ENCODE results near the gene MTFMT. TPM values are rescaled to one million over a fixed set of nuclear protein-coding genes. Genes with fewer than 3 reads are reported as not detected.

MTFMT gene
- total and polyA plus RNA-seq, 2 of the 4 experiments (the other 2 are of a cell fraction) = 8.9 to 21.3 TPM

DNA sequence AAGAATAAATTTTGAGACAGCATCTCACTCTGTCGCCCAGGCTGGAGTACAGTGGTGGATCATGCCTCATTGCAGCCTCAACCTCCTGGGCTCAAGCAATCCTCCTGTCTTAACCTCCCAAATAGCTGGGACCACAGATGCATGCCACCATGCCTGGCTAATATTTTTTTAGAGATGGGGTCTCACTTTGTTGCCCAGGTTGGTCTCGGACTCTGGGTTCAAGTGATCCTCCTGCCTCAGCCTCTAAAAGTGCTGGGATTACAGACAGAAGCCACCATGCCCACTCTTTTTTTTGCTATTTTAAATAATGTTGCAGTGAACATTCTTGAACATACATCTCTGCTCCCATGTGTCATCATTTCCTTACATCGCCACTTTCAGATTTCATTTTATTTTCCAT, 9.0 kb upstream of the MTFMT start:
- dilution Hi-C loops (cut with HindIII; ENCODE audit: low sequenced_read_pairs, unreplicated experiment) = no loop called here
- no peak overlapping the region for H3K27ac ChIP-seq (ENCODE audit: insufficient read depth, low read length)
- no peaks in the 10 kb centered on the region for H3K79me1 ChIP-seq (ENCODE audit: low read depth in 1 of 2, low read length in 2 of 2)
- H4K91ac ChIP-seq (ENCODE audit: insufficient read depth, low read depth, low read length) = no peak overlapping the region
- H4K8ac ChIP-seq (ENCODE audit: low read depth in 2 of 2, low read length in 2 of 2) = no peak overlapping the region
- H4K5ac ChIP-seq (ENCODE audit: low read depth, low read length) = no peak overlapping the region
- H3K18ac ChIP-seq (ENCODE audit: low read depth, low read length) = no peak overlapping the region
- CTCF ChIA-PET = interaction anchor here (0.6 kb wide), 1 partner anchor 103 kb away, joined by 6 read pairs; no protein-coding TSS in a partner anchor
- intact Hi-C loops (cut with micrococcal nuclease) = loop anchor here (10.0 kb wide), 1 partner anchor 236 kb away; no protein-coding TSS in a partner anchor
- in situ Hi-C loops (cut with MboI; ENCODE audit: low sequenced_read_pairs) = loop anchor here (10.0 kb wide), 2 partner anchors 46 to 236 kb away; no protein-coding TSS in a partner anchor
- ATAC-seq (ENCODE audit: low read depth) = no peak
- no peak overlapping the region for H3K4me3 ChIP-seq (ENCODE audit: insufficient read depth, low read depth, low read length)
- H2AK5ac ChIP-seq (ENCODE audit: low read depth, low read length) = no peak overlapping the region
- H2BK20ac ChIP-seq (ENCODE audit: low read depth, low read length) = no peak overlapping the region
- H3K9me3 ChIP-seq (ENCODE audit: control insufficient read depth, insufficient read depth, low read length) = no peaks in the 10 kb centered on the region
- H3K27me3 ChIP-seq (ENCODE audit: control insufficient read depth, insufficient read depth, low read length) = no peaks in the 10 kb centered on the region
- no peak overlapping the region for H3K4ac ChIP-seq (ENCODE audit: low read depth, low read length)
- no peak overlapping the region for H2BK5ac ChIP-seq (ENCODE audit: low read depth, low read length, poor library complexity, severe bottlenecking)
- H4K20me1 ChIP-seq (ENCODE audit: insufficient read depth, low read length) = no peaks in the 10 kb centered on the region
- TF ChIP-seq NFE2L2 (IDR thresholded peaks at IDR 0.05; ENCODE audit: low read depth, low read length) (no peak), ELK1 (IDR thresholded peaks at IDR 0.05; ENCODE audit: borderline replicate concordance, low read depth, low read length) (no peak), USF2 (IDR thresholded peaks at IDR 0.05; ENCODE audit: low read depth, low read length) (no peak), SMC3 (IDR thresholded peaks at IDR 0.05; ENCODE audit: low read depth, low read length) (no peak), MAFK (IDR thresholded peaks at IDR 0.05; ENCODE audit: low read depth, low read length) (no peak), RCOR1 (IDR thresholded peaks at IDR 0.05; ENCODE audit: insufficient replicate concordance, low read length) (no peak), MAZ (IDR thresholded peaks at IDR 0.05; ENCODE audit: borderline replicate concordance, low read depth, low read length) (no peak), CEBPB (IDR thresholded peaks at IDR 0.05; ENCODE audit: low read depth, low read length) (no peak), RFX5 (IDR thresholded peaks at IDR 0.05; ENCODE audit: low read depth, low read length) (no peak), CTCF (conservative IDR thresholded peaks at IDR 0.05; ENCODE audit: low read depth, low read length) (no peak), MXI1 (IDR thresholded peaks at IDR 0.05; ENCODE audit: borderline replicate concordance, low read depth, low read length) (no peak)
- no peak overlapping the region for H2AK9ac ChIP-seq (replicated peaks; ENCODE audit: low read depth, low read length, poor library complexity)
- H3K14ac ChIP-seq (replicated peaks; ENCODE audit: low read depth, low read length) = no peak overlapping the region
- BruUV-seq (replicated peaks) = no TSS peak
- no peak for DNase-seq
- H3K36me3 ChIP-seq (ENCODE audit: control insufficient read depth, insufficient read depth, low read length) = no peaks in the 10 kb centered on the region
- no peak overlapping the region for H3K4me2 ChIP-seq (ENCODE audit: low read depth, low read length)
- no peak overlapping the region for H2BK120ac ChIP-seq (ENCODE audit: low read depth, low read length)
- no peak overlapping the region for H3K56ac ChIP-seq (ENCODE audit: extremely low read depth, insufficient read depth, low read length)
- WGBS, 2 experiments (ENCODE audit: extremely low coverage in 2 of 2, insufficient read length in 1 of 2) = no CpG with 5 or more reads among the region's 3 CpGs
- H3K23ac ChIP-seq (ENCODE audit: low read depth, low read length) = no peak overlapping the region
- POLR2A ChIA-PET (ENCODE audit: unreplicated experiment) = no interaction called here
- no peak overlapping the region for H2AFZ ChIP-seq (replicated peaks; ENCODE audit: low read length, poor library complexity)
- H3K9me1 ChIP-seq (ENCODE audit: insufficient read depth, low read length) = peaks cover 7% of the 10 kb centered on the region; the same call in 1 of the 2 replicates
- peaks cover 7% of the 10 kb centered on the region; the same call in 1 of the 2 replicates for H3K4me1 ChIP-seq (ENCODE audit: control insufficient read depth, insufficient read depth, low read length)
- no peak overlapping the region for H2BK15ac ChIP-seq (ENCODE audit: low read depth, low read length)
- no peak overlapping the region for H3K9ac ChIP-seq (ENCODE audit: low read depth, low read length)

Data from IMR-90 (cell line).